ENCODE measurements around the gene ST6GALNAC2. TPM values are rescaled to one million over a fixed set of nuclear protein-coding genes. Genes with fewer than 3 reads are reported as not detected.

Gene ST6GALNAC2
- total RNA-seq, 4 donors from 2014 or later = 1.4 to 4.4 (median 1.6) TPM; not detected in 1

DNA sequence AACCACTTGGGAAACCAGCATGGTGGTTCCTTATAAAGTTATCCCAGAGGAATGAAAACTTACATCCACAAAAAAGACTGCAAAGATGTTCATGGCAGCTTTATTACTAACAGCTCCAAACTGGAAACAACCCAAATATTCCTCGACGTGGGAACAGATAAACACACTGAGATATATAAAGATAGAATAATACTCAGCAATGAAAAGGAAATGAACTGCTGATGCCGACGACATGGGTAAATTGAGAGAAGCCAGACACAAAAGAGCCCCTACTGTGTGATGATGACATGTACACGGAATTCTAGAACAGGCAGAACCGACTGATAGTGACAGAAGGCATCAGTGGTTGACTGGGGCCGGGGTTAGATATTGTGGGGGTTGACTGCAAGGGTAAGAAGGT lies 36.1 kb downstream of the ST6GALNAC2 start:
- in situ Hi-C loops (cut with MboI; ENCODE audit: low pct_ligation_motif_present in 1 of 4, low pct_unique_long_range_greater_than_20kb in 1 of 4, low sequenced_read_pairs in 3 of 4) (loop anchor here in 1 of 4 donors (25.0 kb wide), 1 partner anchor 163 kb away; the partner anchor contains the start of gene MXRA7), intact Hi-C loops (cut with DNase I; ENCODE audit: low total_unique reads) (no loop called here)
- Histone ChIP-seq H3K4me3 (no peak overlapping the region), H3K9me3 (no peaks in the 10 kb centered on the region), H3K27ac (no peak overlapping the region), H3K4me1 (peaks cover 8 to 19% (median 13%) of the 10 kb centered on the region in 4 donors), H3K27me3 (no peaks in the 10 kb centered on the region), H3K36me3 (no peaks in the 10 kb centered on the region)
- DNase-seq = no peak
- WGBS, 2 donors (ENCODE audit: low coverage in 1 of 2) = 78 to 88% methylated on average over 7 of the region's 7 CpGs
- TF ChIP-seq POLR2AphosphoS5 (IDR thresholded peaks at IDR 0.05) (no peak), POLR2A (IDR thresholded peaks at IDR 0.05) (no peak), EP300 (IDR thresholded peaks at IDR 0.05; ENCODE audit: low read depth) (no peak)
- TF ChIP-seq, protein P1, sequence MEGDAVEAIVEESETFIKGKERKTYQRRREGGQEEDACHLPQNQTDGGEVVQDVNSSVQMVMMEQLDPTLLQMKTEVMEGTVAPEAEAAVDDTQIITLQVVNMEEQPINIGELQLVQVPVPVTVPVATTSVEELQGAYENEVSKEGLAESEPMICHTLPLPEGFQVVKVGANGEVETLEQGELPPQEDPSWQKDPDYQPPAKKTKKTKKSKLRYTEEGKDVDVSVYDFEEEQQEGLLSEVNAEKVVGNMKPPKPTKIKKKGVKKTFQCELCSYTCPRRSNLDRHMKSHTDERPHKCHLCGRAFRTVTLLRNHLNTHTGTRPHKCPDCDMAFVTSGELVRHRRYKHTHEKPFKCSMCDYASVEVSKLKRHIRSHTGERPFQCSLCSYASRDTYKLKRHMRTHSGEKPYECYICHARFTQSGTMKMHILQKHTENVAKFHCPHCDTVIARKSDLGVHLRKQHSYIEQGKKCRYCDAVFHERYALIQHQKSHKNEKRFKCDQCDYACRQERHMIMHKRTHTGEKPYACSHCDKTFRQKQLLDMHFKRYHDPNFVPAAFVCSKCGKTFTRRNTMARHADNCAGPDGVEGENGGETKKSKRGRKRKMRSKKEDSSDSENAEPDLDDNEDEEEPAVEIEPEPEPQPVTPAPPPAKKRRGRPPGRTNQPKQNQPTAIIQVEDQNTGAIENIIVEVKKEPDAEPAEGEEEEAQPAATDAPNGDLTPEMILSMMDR (IDR thresholded peaks at IDR 0.05) = no peak

GRCh38 chr17:76549215-76549518 lies 36.5 kb downstream of the ST6GALNAC2 start:
- H3K27me3 ChIP-seq = no peaks in the 10 kb centered on the region
- no peak overlapping the region for H3K27ac ChIP-seq
- no peaks in the 10 kb centered on the region for H3K9me3 ChIP-seq
- no peak overlapping the region for H3K4me3 ChIP-seq
- DNase-seq = no peak
- WGBS, 2 donors (ENCODE audit: low coverage in 1 of 2) = 56 to 68% methylated on average over 7 to 9 of the region's 9 CpGs
- H3K36me3 ChIP-seq = no peaks in the 10 kb centered on the region
- peaks cover 8 to 23% (median 13%) of the 10 kb centered on the region in 4 donors for H3K4me1 ChIP-seq
- in situ Hi-C loops (cut with MboI; ENCODE audit: low pct_ligation_motif_present in 1 of 4, low pct_unique_long_range_greater_than_20kb in 1 of 4, low sequenced_read_pairs in 3 of 4) = loop anchor here in 1 of 4 donors (25.0 kb wide), 1 partner anchor 163 kb away; the partner anchor contains the start of gene MXRA7
- intact Hi-C loops (cut with DNase I; ENCODE audit: low total_unique reads) = no loop called here
- TF ChIP-seq POLR2AphosphoS5 (IDR thresholded peaks at IDR 0.05) (no peak), EP300 (IDR thresholded peaks at IDR 0.05; ENCODE audit: low read depth) (no peak), POLR2A (IDR thresholded peaks at IDR 0.05) (no peak)
- TF ChIP-seq, protein P1 (IDR thresholded peaks at IDR 0.05) = no peak

DNA sequence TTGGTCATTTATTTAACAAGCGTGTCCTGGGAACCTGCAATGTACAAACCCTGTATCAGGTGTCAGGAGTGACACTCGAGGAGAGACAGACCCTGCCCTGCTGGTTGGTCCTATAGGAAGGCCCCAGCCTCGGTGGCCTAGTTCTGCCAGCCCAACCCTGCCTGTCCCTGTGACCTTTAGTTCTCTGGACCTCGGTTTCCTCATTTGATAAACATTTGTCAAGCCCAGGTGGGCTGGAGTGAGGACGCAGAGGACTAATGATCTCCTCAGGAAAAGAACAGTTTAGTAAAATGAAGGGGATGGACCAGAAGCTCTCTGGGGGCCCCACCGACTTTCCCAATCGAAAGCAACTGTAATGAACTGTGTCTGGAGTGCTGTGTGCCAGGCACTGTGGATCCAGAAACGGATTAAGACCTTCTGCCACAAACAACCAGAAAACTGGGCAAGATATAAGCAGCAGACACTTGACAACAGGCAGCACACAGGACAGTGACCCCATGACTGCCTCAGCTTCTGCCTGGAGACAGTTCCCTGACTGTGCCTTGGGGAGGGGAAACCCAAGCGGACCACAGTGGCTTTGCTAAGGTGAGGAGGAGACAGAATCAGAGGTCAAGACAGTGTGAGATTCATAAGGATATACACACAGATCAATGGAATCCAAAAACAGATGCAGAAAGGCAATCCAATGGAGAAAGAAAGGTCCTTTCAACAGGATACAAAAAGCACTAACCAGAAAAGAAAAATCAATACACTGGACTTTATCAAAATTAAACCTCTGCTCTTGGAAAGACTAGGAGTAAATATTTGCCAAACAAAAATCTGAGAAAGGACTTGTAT lies 37.1 kb downstream of the ST6GALNAC2 start:
- Histone ChIP-seq H3K27ac (no peak overlapping the region), H3K36me3 (no peaks in the 10 kb centered on the region), H3K27me3 (peaks cover 2% of the 10 kb centered on the region), H3K4me1 (peaks cover 8 to 25% (median 13%) of the 10 kb centered on the region in 4 donors), H3K9me3 (no peaks in the 10 kb centered on the region), H3K4me3 (no peak overlapping the region)
- in situ Hi-C loops (cut with MboI; ENCODE audit: low pct_ligation_motif_present in 1 of 4, low pct_unique_long_range_greater_than_20kb in 1 of 4, low sequenced_read_pairs in 3 of 4) (loop anchor here in 1 of 4 donors (25.0 kb wide), 1 partner anchor 164 kb away; the partner anchor contains the start of gene MXRA7), intact Hi-C loops (cut with DNase I; ENCODE audit: low total_unique reads) (no loop called here)
- TF ChIP-seq, protein P1 (IDR thresholded peaks at IDR 0.05) = no peak
- TF ChIP-seq EP300 (IDR thresholded peaks at IDR 0.05; ENCODE audit: low read depth) (no peak), POLR2A (IDR thresholded peaks at IDR 0.05) (no peak), POLR2AphosphoS5 (IDR thresholded peaks at IDR 0.05) (no peak)
- DNase-seq = no peak
- WGBS, 2 donors (ENCODE audit: low coverage in 1 of 2) = 64 to 82% methylated on average over 4 to 9 of the region's 9 CpGs

- Histone ChIP-seq H3K27me3 (peaks cover 10% of the 10 kb centered on the region), H3K4me1 (peaks cover 8 to 25% (median 13%) of the 10 kb centered on the region in 4 donors), H3K27ac (no peak overlapping the region), H3K4me3 (no peak overlapping the region), H3K36me3 (no peaks in the 10 kb centered on the region), H3K9me3 (no peaks in the 10 kb centered on the region)
- DNase-seq = no peak
- WGBS, 2 donors (ENCODE audit: low coverage in 1 of 2) = 79 to 86% methylated on average over 2 of the region's 2 CpGs
- intact Hi-C loops (cut with DNase I; ENCODE audit: low total_unique reads) = no loop called here
- TF ChIP-seq, protein P1 (IDR thresholded peaks at IDR 0.05) = no peak
- TF ChIP-seq POLR2AphosphoS5 (IDR thresholded peaks at IDR 0.05) = no peak
- in situ Hi-C loops (cut with MboI; ENCODE audit: low pct_ligation_motif_present in 1 of 4, low pct_unique_long_range_greater_than_20kb in 1 of 4, low sequenced_read_pairs in 3 of 4) = loop anchor here in 1 of 4 donors (25.0 kb wide), 1 partner anchor 165 kb away; the partner anchor contains the start of gene MXRA7
These were observed 37.9 kb downstream of the ST6GALNAC2 start for GRCh38 chr17:76547642-76548202.
